Liver (tissue), 9 donors: ENCODE results near the gene RFFL. TPM values are rescaled to one million over a fixed set of nuclear protein-coding genes. Genes with fewer than 3 reads are reported as not detected.

Experiments used
- DNase-seq: peaks from one replicate; pipeline ENCODE4 v3.0.0-alpha.2; 2017; ENCODE audit warnings: low spot score
- H3K27ac ChIP-seq, 2 donors: one replicate each; pipeline ENCODE4 v1.7.0; 2013; ENCODE audit warnings: inconsistent platforms in 2 of 2, low read length in 2 of 2, control low read depth in 1 of 2, low read depth in 1 of 2, mild to moderate bottlenecking in 1 of 2
- H3K27me3 ChIP-seq, 4 donors: one replicate each; pipeline versions ENCODE4 v1.6.1 to v1.7.0; 2013; ENCODE audit warnings: low read length in 3 of 4, inconsistent platforms in 1 of 4, mild to moderate bottlenecking in 1 of 4, moderate library complexity in 1 of 4; ENCODE audit not compliant: control insufficient read depth in 4 of 4, insufficient read depth in 4 of 4
- H3K36me3 ChIP-seq, 4 donors: one replicate each; pipeline versions ENCODE4 v1.6.1 to v1.7.0; 2013; ENCODE audit warnings: low read length in 3 of 4, mild to moderate bottlenecking in 3 of 4, low read depth in 1 of 4, moderate library complexity in 1 of 4; ENCODE audit not compliant: control insufficient read depth in 4 of 4, insufficient read depth in 3 of 4
- H3K4me1 ChIP-seq, 4 donors: one replicate each; pipeline versions ENCODE4 v1.6.1 to v1.7.0; 2013; ENCODE audit warnings: low read length in 3 of 4, mild to moderate bottlenecking in 3 of 4, moderate library complexity in 1 of 4; ENCODE audit not compliant: control insufficient read depth in 4 of 4, insufficient read depth in 4 of 4
- H3K4me3 ChIP-seq, 3 donors: one replicate each; pipeline versions ENCODE4 v1.6.1 to v1.7.0; 2013; ENCODE audit warnings: low read length in 3 of 3, control low read depth in 1 of 3, low read depth in 1 of 3, mild to moderate bottlenecking in 1 of 3
- H3K9ac ChIP-seq, 2 donors: one replicate each; pipeline ENCODE4 v1.7.0; 2013; ENCODE audit warnings: low read length in 2 of 2, mild to moderate bottlenecking in 2 of 2, moderate library complexity in 2 of 2, control low read depth in 1 of 2, low read depth in 1 of 2
- H3K9me3 ChIP-seq, 4 donors: one replicate each; pipeline versions ENCODE4 v1.6.1 to v1.7.0; 2013; ENCODE audit warnings: low read length in 3 of 4; ENCODE audit not compliant: control insufficient read depth in 4 of 4
- EGR1 ChIP-seq, 2 donors: IDR thresholded peaks; 2 replicates each; pipeline ENCODE4 v1.6.1; 2016 to 2018; ENCODE audit warnings: antibody characterized with exemption in 2 of 2, low read depth in 2 of 2
- FOXA1 ChIP-seq: IDR thresholded peaks from 2 replicates; pipeline ENCODE4 v1.6.1; 2016; ENCODE audit warnings: antibody characterized with exemption
- FOXA2 ChIP-seq: IDR thresholded peaks from 2 replicates; pipeline ENCODE4 v1.6.1; 2016; ENCODE audit warnings: antibody characterized with exemption
- GABPA ChIP-seq, 2 donors: IDR thresholded peaks in 1 of 2; conservative IDR thresholded peaks in 1 of 2; 2 replicates each; pipeline ENCODE4 v1.6.1; 2016; ENCODE audit warnings: antibody characterized with exemption in 2 of 2, mild to moderate bottlenecking in 1 of 2, moderate library complexity in 1 of 2
- HNF4A ChIP-seq, 2 donors: conservative IDR thresholded peaks; 2 replicates each; pipeline ENCODE4 v1.6.1; 2016; ENCODE audit warnings: antibody characterized with exemption in 2 of 2, mild to moderate bottlenecking in 2 of 2
- HNF4G ChIP-seq: IDR thresholded peaks from 2 replicates; pipeline ENCODE4 v1.6.1; 2016; ENCODE audit warnings: antibody characterized with exemption
- JUND ChIP-seq, 2 donors: IDR thresholded peaks; 2 replicates each; pipeline ENCODE4 v1.6.1; 2016; ENCODE audit warnings: antibody characterized with exemption in 2 of 2
- MAX ChIP-seq: IDR thresholded peaks from 2 replicates; pipeline ENCODE4 v1.6.1; 2016; ENCODE audit warnings: antibody characterized with exemption
- NR2F2 ChIP-seq: IDR thresholded peaks from 2 replicates; pipeline ENCODE4 v1.6.1; 2016; ENCODE audit warnings: antibody characterized with exemption
- RAD21 ChIP-seq, 2 donors: IDR thresholded peaks; 2 replicates each; pipeline ENCODE4 v1.6.1; 2016; ENCODE audit warnings: antibody characterized with exemption in 2 of 2, mild to moderate bottlenecking in 2 of 2
- RXRA ChIP-seq, 2 donors: IDR thresholded peaks; 2 replicates each; pipeline ENCODE4 v1.6.1; 2017 to 2018; ENCODE audit warnings: antibody characterized with exemption in 2 of 2, mild to moderate bottlenecking in 1 of 2
- TAF1 ChIP-seq: conservative IDR thresholded peaks from 2 replicates; pipeline ENCODE4 v1.6.1; 2016; ENCODE audit warnings: antibody characterized with exemption, mild to moderate bottlenecking
- YY1 ChIP-seq: IDR thresholded peaks from 2 replicates; pipeline ENCODE4 v1.6.1; 2016; ENCODE audit warnings: antibody characterized with exemption, mild to moderate bottlenecking
- ZBTB33 ChIP-seq: IDR thresholded peaks from 2 replicates; pipeline ENCODE4 v1.6.1; 2016; ENCODE audit warnings: antibody characterized with exemption
- WGBS: extraction: QIAGEN DNeasy Blood & Tissue Kit; methylation state at CpG from one replicate; pipeline ENCODE4 v1.1.7; 2013; 5-methylcytosine and 5-hydroxymethylcytosine counted together
- polyA plus RNA-seq, 2 donors: library from polyadenylated mRNA; stranded (reverse) in 1 of 2; unstranded in 1 of 2; fragments of 200-250 nt in 1 of 2; fragments of >200 nt in 1 of 2; fragmentation: Nextera tagmentation in 1 of 2; extraction: Ambion mirVana in 1 of 2; gene quantifications; one replicate each; pipeline versions ENCODE4 v1.2.1 to v1.2.3, GENCODE V29; 2013 to 2015
- total RNA-seq, 2 donors: library from RNA; depleted of rRNA; stranded (reverse); fragments of >200 nt; gene quantifications; one replicate each; pipeline ENCODE4 v1.2.3, GENCODE V29; 2014
- TF ChIP-seq, protein P1 (sequence below): IDR thresholded peaks from 2 replicates; pipeline ENCODE4 v1.6.1; 2016; ENCODE audit warnings: antibody characterized with exemption
- TF ChIP-seq, protein P2 (sequence below): fragments of 150-350 bp; IDR thresholded peaks from 2 replicates; pipeline ENCODE4 v1.5.1; 2017; ENCODE audit warnings: improper control_type of control experiment, low read depth, low read length; ENCODE audit not compliant: missing input control
- TF ChIP-seq, protein P3 (sequence below): IDR thresholded peaks from 2 replicates; pipeline ENCODE4 v1.6.1; 2016; ENCODE audit warnings: antibody characterized with exemption, mild to moderate bottlenecking
- donor health status: healthy.
- donor health status: healthy.
- donor health status: healthy.
- donor health status: healthy.
- donor health status: healthy.

RFFL gene
- total and polyA plus RNA-seq, 4 donors, result 15.9 to 28.0 (median 22.0) TPM

GRCh38 chr17:35080536-35080935 lies 17.0 kb upstream of the RFFL start:
- H3K9ac ChIP-seq, result no peak overlapping the region
- H3K4me1 ChIP-seq, result peaks cover 2 to 7% (median 5%) of the 10 kb centered on the region in 4 donors
- H3K4me3 ChIP-seq, result no peak overlapping the region
- 66% methylated on average over 1 of the region's 1 CpG for WGBS
- H3K27ac ChIP-seq, result no peak overlapping the region
- no peaks in the 10 kb centered on the region for H3K27me3 ChIP-seq
- no peaks in the 10 kb centered on the region for H3K36me3 ChIP-seq
- no peak for DNase-seq
- H3K9me3 ChIP-seq, result no peaks in the 10 kb centered on the region
- TF ChIP-seq JUND (IDR thresholded peaks at IDR 0.05) (no peak), RXRA (IDR thresholded peaks at IDR 0.05) (no peak), GABPA (IDR thresholded peaks at IDR 0.05 in 1 of 2, conservative IDR thresholded peaks at IDR 0.05 in 1 of 2) (no peak), EGR1 (IDR thresholded peaks at IDR 0.05; ENCODE audit: low read depth in 2 of 2) (no peak), MAX (no peak), FOXA1 (no peak), HNF4A (conservative IDR thresholded peaks at IDR 0.05) (no peak), RAD21 (IDR thresholded peaks at IDR 0.05) (no peak), HNF4G (no peak), FOXA2 (no peak), NR2F2 (no peak), YY1 (no peak), ZBTB33 (no peak), TAF1 (no peak)
- TF ChIP-seq, protein P1, sequence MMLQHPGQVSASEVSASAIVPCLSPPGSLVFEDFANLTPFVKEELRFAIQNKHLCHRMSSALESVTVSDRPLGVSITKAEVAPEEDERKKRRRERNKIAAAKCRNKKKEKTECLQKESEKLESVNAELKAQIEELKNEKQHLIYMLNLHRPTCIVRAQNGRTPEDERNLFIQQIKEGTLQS, result no peak
- TF ChIP-seq, protein P2, sequence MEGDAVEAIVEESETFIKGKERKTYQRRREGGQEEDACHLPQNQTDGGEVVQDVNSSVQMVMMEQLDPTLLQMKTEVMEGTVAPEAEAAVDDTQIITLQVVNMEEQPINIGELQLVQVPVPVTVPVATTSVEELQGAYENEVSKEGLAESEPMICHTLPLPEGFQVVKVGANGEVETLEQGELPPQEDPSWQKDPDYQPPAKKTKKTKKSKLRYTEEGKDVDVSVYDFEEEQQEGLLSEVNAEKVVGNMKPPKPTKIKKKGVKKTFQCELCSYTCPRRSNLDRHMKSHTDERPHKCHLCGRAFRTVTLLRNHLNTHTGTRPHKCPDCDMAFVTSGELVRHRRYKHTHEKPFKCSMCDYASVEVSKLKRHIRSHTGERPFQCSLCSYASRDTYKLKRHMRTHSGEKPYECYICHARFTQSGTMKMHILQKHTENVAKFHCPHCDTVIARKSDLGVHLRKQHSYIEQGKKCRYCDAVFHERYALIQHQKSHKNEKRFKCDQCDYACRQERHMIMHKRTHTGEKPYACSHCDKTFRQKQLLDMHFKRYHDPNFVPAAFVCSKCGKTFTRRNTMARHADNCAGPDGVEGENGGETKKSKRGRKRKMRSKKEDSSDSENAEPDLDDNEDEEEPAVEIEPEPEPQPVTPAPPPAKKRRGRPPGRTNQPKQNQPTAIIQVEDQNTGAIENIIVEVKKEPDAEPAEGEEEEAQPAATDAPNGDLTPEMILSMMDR, result no peak
- TF ChIP-seq, protein P3, sequence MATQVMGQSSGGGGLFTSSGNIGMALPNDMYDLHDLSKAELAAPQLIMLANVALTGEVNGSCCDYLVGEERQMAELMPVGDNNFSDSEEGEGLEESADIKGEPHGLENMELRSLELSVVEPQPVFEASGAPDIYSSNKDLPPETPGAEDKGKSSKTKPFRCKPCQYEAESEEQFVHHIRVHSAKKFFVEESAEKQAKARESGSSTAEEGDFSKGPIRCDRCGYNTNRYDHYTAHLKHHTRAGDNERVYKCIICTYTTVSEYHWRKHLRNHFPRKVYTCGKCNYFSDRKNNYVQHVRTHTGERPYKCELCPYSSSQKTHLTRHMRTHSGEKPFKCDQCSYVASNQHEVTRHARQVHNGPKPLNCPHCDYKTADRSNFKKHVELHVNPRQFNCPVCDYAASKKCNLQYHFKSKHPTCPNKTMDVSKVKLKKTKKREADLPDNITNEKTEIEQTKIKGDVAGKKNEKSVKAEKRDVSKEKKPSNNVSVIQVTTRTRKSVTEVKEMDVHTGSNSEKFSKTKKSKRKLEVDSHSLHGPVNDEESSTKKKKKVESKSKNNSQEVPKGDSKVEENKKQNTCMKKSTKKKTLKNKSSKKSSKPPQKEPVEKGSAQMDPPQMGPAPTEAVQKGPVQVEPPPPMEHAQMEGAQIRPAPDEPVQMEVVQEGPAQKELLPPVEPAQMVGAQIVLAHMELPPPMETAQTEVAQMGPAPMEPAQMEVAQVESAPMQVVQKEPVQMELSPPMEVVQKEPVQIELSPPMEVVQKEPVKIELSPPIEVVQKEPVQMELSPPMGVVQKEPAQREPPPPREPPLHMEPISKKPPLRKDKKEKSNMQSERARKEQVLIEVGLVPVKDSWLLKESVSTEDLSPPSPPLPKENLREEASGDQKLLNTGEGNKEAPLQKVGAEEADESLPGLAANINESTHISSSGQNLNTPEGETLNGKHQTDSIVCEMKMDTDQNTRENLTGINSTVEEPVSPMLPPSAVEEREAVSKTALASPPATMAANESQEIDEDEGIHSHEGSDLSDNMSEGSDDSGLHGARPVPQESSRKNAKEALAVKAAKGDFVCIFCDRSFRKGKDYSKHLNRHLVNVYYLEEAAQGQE, result no peak
